ENCODE data around the gene DGKI.

GRCh38 chr7:137895301-137896221 lies 48.8 kb upstream of the DGKI start:
- TF ChIP-seq GATA2 (IDR thresholded peaks at IDR 0.05; ENCODE audit: low read depth, low read length) (no peak), GATA3 (IDR thresholded peaks at IDR 0.05; ENCODE audit: low read depth, low read length) (no peak)

All from SH-SY5Y (cell line).